OCI-LY7 (cell line): ENCODE measurements around the gene C12orf76. TPM values are rescaled to one million over a fixed set of nuclear protein-coding genes. Genes with fewer than 3 reads are reported as not detected.

ENCODE experiments used
- BruUV-seq: library from RNA; stranded (reverse); fragments of 400-500 nt; replicated peaks from 2 replicates; lab custom pipeline; 2021; lab: Mats Ljungman, UMichigan
- CTCF ChIA-PET: fragments of 300-600 bp; sonication (Branson Sonifier 250); formaldehyde crosslinking; loops from one replicate; lab custom pipeline; 2022; ENCODE audit warnings: antibody characterized with exemption; ENCODE audit not compliant: unreplicated experiment; lab: Charles Lee
- POLR2A ChIA-PET: fragments of 300-600 bp; sonication (Branson Sonifier 250); formaldehyde crosslinking; loops from one replicate; lab custom pipeline; 2022; ENCODE audit warnings: antibody characterized with exemption; lab: Charles Lee
- DNase-seq: peaks from one replicate; pipeline ENCODE4 v3.0.0-alpha.2; 2015; ENCODE audit warnings: low spot score
- H2AFZ ChIP-seq: fragments of 200-600 bp; sonication (generic), shearing (Covaris generic); 2 replicates; pipeline ENCODE4 v1.6.1; 2014; ENCODE audit warnings: mild to moderate bottlenecking, antibody characterized with exemption, low read length, moderate library complexity
- H3K27ac ChIP-seq: fragments of 200-600 bp; sonication (generic); 2 replicates; pipeline ENCODE4 v1.5.1; 2014; ENCODE audit warnings: mixed run types, low read depth, mild to moderate bottlenecking, moderate library complexity, low read length, inconsistent platforms; ENCODE audit not compliant: poor library complexity, severe bottlenecking
- H3K36me3 ChIP-seq: fragments of 200-600 bp; sonication (generic); 2 replicates; pipeline ENCODE4 v1.6.1; 2014; ENCODE audit warnings: mild to moderate bottlenecking, antibody characterized with exemption, low read length, moderate library complexity, mixed read lengths; ENCODE audit not compliant: insufficient read depth
- H3K4me1 ChIP-seq: fragments of 200-600 bp; sonication (generic); 2 replicates; pipeline ENCODE4 v1.5.1; 2014; ENCODE audit warnings: mild to moderate bottlenecking, low read length; ENCODE audit not compliant: insufficient read depth, poor library complexity, severe bottlenecking
- H3K4me2 ChIP-seq: fragments of 200-600 bp; sonication (generic); 2 replicates; pipeline ENCODE4 v1.6.1; 2014; ENCODE audit warnings: mild to moderate bottlenecking, low read length
- H3K4me3 ChIP-seq: fragments of 200-600 bp; sonication (generic); 2 replicates; pipeline ENCODE4 v1.5.1; 2014; ENCODE audit warnings: mild to moderate bottlenecking, low read depth, low read length; ENCODE audit not compliant: poor library complexity, severe bottlenecking
- H3K79me2 ChIP-seq: fragments of 200-600 bp; sonication (generic); 2 replicates; pipeline ENCODE4 v1.6.1; 2016; ENCODE audit warnings: low read depth, mild to moderate bottlenecking, low read length, moderate library complexity, mixed read lengths; ENCODE audit not compliant: insufficient read depth
- H3K9me2 ChIP-seq: fragments of 200-600 bp; sonication (generic); 2 replicates; pipeline ENCODE4 v1.6.1; 2016; ENCODE audit warnings: mild to moderate bottlenecking, low read length, mixed read lengths; ENCODE audit not compliant: insufficient read depth
- H3K9me3 ChIP-seq: fragments of 200-600 bp; sonication (generic); 2 replicates; pipeline ENCODE4 v1.6.1; 2014; ENCODE audit warnings: mild to moderate bottlenecking, mixed run types, low read length, mixed read lengths
- H4K20me1 ChIP-seq: fragments of 200-600 bp; sonication (generic); 2 replicates; pipeline ENCODE4 v1.6.1; 2014; ENCODE audit warnings: mild to moderate bottlenecking, antibody characterized with exemption, low read length, moderate library complexity, mixed read lengths; ENCODE audit not compliant: insufficient read depth
- EZH2phosphoT487 ChIP-seq: fragments of 200-600 bp; sonication (generic); IDR thresholded peaks from 2 replicates; pipeline ENCODE4 v1.6.1; 2018; ENCODE audit warnings: low read depth, borderline replicate concordance, mild to moderate bottlenecking, mixed run types, antibody characterized with exemption, low read length, moderate library complexity, mixed read lengths
- intact Hi-C: fragments of 100-400 bp; cut with micrococcal nuclease; formaldehyde crosslinking; loops from one replicate; pipeline ENCODE4 v1.10.0; 2022; ENCODE audit not compliant: unreplicated experiment
- total RNA-seq, 2 experiments: library from RNA; depleted of rRNA in 1 of 2; stranded (reverse); fragments of >200 nt in 1 of 2; shearing (Covaris generic) in 1 of 2; gene quantifications; 2 replicates each; pipeline ENCODE4 v1.2.3, GENCODE V29; 2014 to 2022
- TF ChIP-seq, protein P1 (sequence below): fragments of 200-600 bp; sonication (generic); conservative IDR thresholded peaks from 2 replicates; pipeline ENCODE4 v1.5.1; 2014; ENCODE audit warnings: mild to moderate bottlenecking, antibody characterized with exemption, low read length, moderate library complexity, mixed read lengths

Gene C12orf76
- total RNA-seq, 2 experiments from 2014 or later, result 24.4 to 36.6 TPM

GRCh38 chr12:110037315-110037714, 11.0 kb downstream of the C12orf76 start:
- Histone ChIP-seq H3K4me2 (no peak overlapping the region), H3K9me2 (no peaks in the 10 kb centered on the region), H3K36me3 (peaks cover 96% of the 10 kb centered on the region), H3K4me3 (no peak overlapping the region), H3K79me2 (no peaks in the 10 kb centered on the region), H3K9me3 (no peaks in the 10 kb centered on the region), H2AFZ (no peak overlapping the region), H3K4me1 (peaks cover 13% of the 10 kb centered on the region), H3K27ac (no peak overlapping the region), H4K20me1 (no peaks in the 10 kb centered on the region)
- intact Hi-C loops, result no loop called here
- TF ChIP-seq EZH2phosphoT487, result no peak
- TF ChIP-seq, protein P1, sequence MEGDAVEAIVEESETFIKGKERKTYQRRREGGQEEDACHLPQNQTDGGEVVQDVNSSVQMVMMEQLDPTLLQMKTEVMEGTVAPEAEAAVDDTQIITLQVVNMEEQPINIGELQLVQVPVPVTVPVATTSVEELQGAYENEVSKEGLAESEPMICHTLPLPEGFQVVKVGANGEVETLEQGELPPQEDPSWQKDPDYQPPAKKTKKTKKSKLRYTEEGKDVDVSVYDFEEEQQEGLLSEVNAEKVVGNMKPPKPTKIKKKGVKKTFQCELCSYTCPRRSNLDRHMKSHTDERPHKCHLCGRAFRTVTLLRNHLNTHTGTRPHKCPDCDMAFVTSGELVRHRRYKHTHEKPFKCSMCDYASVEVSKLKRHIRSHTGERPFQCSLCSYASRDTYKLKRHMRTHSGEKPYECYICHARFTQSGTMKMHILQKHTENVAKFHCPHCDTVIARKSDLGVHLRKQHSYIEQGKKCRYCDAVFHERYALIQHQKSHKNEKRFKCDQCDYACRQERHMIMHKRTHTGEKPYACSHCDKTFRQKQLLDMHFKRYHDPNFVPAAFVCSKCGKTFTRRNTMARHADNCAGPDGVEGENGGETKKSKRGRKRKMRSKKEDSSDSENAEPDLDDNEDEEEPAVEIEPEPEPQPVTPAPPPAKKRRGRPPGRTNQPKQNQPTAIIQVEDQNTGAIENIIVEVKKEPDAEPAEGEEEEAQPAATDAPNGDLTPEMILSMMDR, result no peak
- ChIA-PET POLR2A (no interaction called here), CTCF (no interaction called here)
- no TSS peak for BruUV-seq
- no peak for DNase-seq

- CTCF ChIA-PET, result no interaction called here
- Histone ChIP-seq H3K36me3 (peaks cover 98% of the 10 kb centered on the region), H4K20me1 (no peaks in the 10 kb centered on the region), H3K4me2 (no peak overlapping the region), H3K27ac (no peak overlapping the region), H2AFZ (no peak overlapping the region), H3K9me2 (no peaks in the 10 kb centered on the region), H3K9me3 (no peaks in the 10 kb centered on the region), H3K79me2 (no peaks in the 10 kb centered on the region), H3K4me1 (peaks cover 13% of the 10 kb centered on the region), H3K4me3 (no peak overlapping the region)
- intact Hi-C loops, result no loop called here
- DNase-seq, result no peak
- TF ChIP-seq, protein P1, result no peak
- no peak for TF ChIP-seq EZH2phosphoT487
- no TSS peak for BruUV-seq
- POLR2A ChIA-PET, result interaction anchor here (0.6 kb wide), 1 partner anchor 42 kb away, joined by 3 read pairs; no protein-coding TSS in a partner anchor
These were observed 12.7 kb downstream of the C12orf76 start for GRCh38 chr12:110035534-110036104.

GRCh38 chr12:110033888-110034287, 14.4 kb downstream of the C12orf76 start:
- ChIA-PET CTCF (no interaction called here), POLR2A (no interaction called here)
- Histone ChIP-seq H3K9me3 (no peaks in the 10 kb centered on the region), H2AFZ (no peak overlapping the region), H3K79me2 (no peaks in the 10 kb centered on the region), H3K36me3 (peaks cover 100% of the 10 kb centered on the region), H3K4me1 (peaks cover 3% of the 10 kb centered on the region), H3K27ac (no peak overlapping the region), H4K20me1 (no peaks in the 10 kb centered on the region), H3K4me3 (no peak overlapping the region), H3K4me2 (no peak overlapping the region), H3K9me2 (no peaks in the 10 kb centered on the region)
- no peak for DNase-seq
- BruUV-seq, result no TSS peak
- intact Hi-C loops, result no loop called here
- no peak for TF ChIP-seq EZH2phosphoT487
- TF ChIP-seq, protein P1, result no peak
